HepG2 (cell line): ENCODE results near the gene TMEM39B.
A peak's percentile ranks its signal among the peaks of the same experiment; 100 is the strongest.

Experiments
- KDM5B ChIP-seq: sonication (generic); formaldehyde crosslinking; IDR thresholded peaks from 2 replicates; pipeline ENCODE4 v1.4.0; 2020; ENCODE audit warnings: missing genetic modification reagents, mild to moderate bottlenecking, borderline replicate concordance
- NFRKB ChIP-seq: fragments of 450-650 bp; IDR thresholded peaks from 2 replicates; pipeline ENCODE4 v1.6.1; 2017
- PCBP1 ChIP-seq: fragments of 200-400 bp; formaldehyde crosslinking; IDR thresholded peaks from 2 replicates; pipeline ENCODE4 v1.6.1; 2017; ENCODE audit warnings: mild to moderate bottlenecking, low read depth, low read length, borderline replicate concordance
- RFX5 ChIP-seq: IDR thresholded peaks from 2 replicates; pipeline ENCODE4 v1.6.1; 2011; ENCODE audit warnings: low read depth, low read length, improper control_type of control experiment
- TAF1 ChIP-seq: sonication (generic); formaldehyde crosslinking; IDR thresholded peaks from 2 replicates; pipeline ENCODE4 v1.4.0; 2020; ENCODE audit warnings: missing genetic modification reagents
- ZNF138 ChIP-seq: sonication (generic); formaldehyde crosslinking; IDR thresholded peaks from 2 replicates; pipeline ENCODE4 v1.5.0; 2020; ENCODE audit warnings: mild to moderate bottlenecking, low read depth, missing genetic modification reagents
- ZNF274 ChIP-seq: sonication (generic); formaldehyde crosslinking; IDR thresholded peaks from 2 replicates; pipeline ENCODE4 v1.5.1; 2020; ENCODE audit warnings: mild to moderate bottlenecking, missing genetic modification reagents
- ZNF510 ChIP-seq: sonication (generic); formaldehyde crosslinking; IDR thresholded peaks from 2 replicates; pipeline ENCODE4 v1.4.0; 2020; ENCODE audit warnings: low read depth, mild to moderate bottlenecking, missing genetic modification reagents
- TF ChIP-seq, protein P1 (sequence below): fragments of 450-650 bp; IDR thresholded peaks from 2 replicates; pipeline ENCODE4 v1.6.1; 2017; ENCODE audit warnings: mild to moderate bottlenecking
- TF ChIP-seq, protein P2 (sequence below): sonication (generic); formaldehyde crosslinking; IDR thresholded peaks from 2 replicates; pipeline ENCODE4 v1.5.0; 2020; ENCODE audit warnings: mild to moderate bottlenecking, missing genetic modification reagents, moderate library complexity
- TF ChIP-seq, protein P3 (sequence below), 2 experiments: fragments of 450-650 bp in 1 of 2; sonication (generic) in 1 of 2; formaldehyde crosslinking in 1 of 2; IDR thresholded peaks; 2 replicates each; pipeline versions ENCODE4 v1.6.1 to v1.8.0; 2016 to 2022; ENCODE audit warnings: antibody characterized with exemption in 1 of 2, mild to moderate bottlenecking in 1 of 2, missing genetic modification reagents in 1 of 2

DNA sequence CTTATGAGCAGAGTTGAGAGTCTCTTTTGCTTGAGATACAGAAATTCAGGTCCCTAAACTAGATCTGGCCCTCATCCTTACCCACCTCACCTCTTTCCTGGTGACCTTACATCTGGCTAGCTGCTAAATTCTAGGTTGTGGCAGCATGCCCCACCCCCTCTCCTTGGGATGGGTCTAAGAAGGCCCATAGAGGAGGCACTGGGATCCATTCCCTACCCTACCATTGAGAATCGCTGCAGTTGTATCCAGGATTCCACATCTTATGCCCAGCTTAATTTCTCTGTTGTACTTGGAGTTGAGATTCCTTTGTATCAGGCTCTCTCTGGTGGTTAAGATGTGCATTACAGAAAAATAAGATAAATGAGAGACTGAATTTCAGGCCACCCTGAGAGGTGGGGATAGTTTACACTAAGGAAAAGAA is 9.5 kb upstream of the TMEM39B start:
- TF ChIP-seq ZNF510 (CRISPR knock-in tag) (no peak), ZNF274 (CRISPR knock-in tag) (no peak), TAF1 (no peak), PCBP1 (no peak), RFX5 (no peak), KDM5B (no peak), ZNF138 (CRISPR knock-in tag) (no peak), NFRKB (no peak)
- TF ChIP-seq, protein P1, sequence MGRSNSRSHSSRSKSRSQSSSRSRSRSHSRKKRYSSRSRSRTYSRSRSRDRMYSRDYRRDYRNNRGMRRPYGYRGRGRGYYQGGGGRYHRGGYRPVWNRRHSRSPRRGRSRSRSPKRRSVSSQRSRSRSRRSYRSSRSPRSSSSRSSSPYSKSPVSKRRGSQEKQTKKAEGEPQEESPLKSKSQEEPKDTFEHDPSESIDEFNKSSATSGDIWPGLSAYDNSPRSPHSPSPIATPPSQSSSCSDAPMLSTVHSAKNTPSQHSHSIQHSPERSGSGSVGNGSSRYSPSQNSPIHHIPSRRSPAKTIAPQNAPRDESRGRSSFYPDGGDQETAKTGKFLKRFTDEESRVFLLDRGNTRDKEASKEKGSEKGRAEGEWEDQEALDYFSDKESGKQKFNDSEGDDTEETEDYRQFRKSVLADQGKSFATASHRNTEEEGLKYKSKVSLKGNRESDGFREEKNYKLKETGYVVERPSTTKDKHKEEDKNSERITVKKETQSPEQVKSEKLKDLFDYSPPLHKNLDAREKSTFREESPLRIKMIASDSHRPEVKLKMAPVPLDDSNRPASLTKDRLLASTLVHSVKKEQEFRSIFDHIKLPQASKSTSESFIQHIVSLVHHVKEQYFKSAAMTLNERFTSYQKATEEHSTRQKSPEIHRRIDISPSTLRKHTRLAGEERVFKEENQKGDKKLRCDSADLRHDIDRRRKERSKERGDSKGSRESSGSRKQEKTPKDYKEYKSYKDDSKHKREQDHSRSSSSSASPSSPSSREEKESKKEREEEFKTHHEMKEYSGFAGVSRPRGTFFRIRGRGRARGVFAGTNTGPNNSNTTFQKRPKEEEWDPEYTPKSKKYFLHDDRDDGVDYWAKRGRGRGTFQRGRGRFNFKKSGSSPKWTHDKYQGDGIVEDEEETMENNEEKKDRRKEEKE, result no peak
- TF ChIP-seq, protein P2, sequence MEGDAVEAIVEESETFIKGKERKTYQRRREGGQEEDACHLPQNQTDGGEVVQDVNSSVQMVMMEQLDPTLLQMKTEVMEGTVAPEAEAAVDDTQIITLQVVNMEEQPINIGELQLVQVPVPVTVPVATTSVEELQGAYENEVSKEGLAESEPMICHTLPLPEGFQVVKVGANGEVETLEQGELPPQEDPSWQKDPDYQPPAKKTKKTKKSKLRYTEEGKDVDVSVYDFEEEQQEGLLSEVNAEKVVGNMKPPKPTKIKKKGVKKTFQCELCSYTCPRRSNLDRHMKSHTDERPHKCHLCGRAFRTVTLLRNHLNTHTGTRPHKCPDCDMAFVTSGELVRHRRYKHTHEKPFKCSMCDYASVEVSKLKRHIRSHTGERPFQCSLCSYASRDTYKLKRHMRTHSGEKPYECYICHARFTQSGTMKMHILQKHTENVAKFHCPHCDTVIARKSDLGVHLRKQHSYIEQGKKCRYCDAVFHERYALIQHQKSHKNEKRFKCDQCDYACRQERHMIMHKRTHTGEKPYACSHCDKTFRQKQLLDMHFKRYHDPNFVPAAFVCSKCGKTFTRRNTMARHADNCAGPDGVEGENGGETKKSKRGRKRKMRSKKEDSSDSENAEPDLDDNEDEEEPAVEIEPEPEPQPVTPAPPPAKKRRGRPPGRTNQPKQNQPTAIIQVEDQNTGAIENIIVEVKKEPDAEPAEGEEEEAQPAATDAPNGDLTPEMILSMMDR (CRISPR knock-in tag), result peak; percentile 49
- TF ChIP-seq, protein P3, sequence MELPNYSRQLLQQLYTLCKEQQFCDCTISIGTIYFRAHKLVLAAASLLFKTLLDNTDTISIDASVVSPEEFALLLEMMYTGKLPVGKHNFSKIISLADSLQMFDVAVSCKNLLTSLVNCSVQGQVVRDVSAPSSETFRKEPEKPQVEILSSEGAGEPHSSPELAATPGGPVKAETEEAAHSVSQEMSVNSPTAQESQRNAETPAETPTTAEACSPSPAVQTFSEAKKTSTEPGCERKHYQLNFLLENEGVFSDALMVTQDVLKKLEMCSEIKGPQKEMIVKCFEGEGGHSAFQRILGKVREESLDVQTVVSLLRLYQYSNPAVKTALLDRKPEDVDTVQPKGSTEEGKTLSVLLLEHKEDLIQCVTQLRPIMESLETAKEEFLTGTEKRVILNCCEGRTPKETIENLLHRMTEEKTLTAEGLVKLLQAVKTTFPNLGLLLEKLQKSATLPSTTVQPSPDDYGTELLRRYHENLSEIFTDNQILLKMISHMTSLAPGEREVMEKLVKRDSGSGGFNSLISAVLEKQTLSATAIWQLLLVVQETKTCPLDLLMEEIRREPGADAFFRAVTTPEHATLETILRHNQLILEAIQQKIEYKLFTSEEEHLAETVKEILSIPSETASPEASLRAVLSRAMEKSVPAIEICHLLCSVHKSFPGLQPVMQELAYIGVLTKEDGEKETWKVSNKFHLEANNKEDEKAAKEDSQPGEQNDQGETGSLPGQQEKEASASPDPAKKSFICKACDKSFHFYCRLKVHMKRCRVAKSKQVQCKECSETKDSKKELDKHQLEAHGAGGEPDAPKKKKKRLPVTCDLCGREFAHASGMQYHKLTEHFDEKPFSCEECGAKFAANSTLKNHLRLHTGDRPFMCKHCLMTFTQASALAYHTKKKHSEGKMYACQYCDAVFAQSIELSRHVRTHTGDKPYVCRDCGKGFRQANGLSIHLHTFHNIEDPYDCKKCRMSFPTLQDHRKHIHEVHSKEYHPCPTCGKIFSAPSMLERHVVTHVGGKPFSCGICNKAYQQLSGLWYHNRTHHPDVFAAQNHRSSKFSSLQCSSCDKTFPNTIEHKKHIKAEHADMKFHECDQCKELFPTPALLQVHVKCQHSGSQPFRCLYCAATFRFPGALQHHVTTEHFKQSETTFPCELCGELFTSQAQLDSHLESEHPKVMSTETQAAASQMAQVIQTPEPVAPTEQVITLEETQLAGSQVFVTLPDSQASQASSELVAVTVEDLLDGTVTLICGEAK (IDR thresholded peaks at IDR 0.05), result no peak
- TF ChIP-seq, protein P3 (CRISPR knock-in tag; IDR thresholded peaks at IDR 0.05), result no peak
